Lung (tissue), 12 donors: ENCODE results near the gene PDS5B. TPM values are rescaled to one million over a fixed set of nuclear protein-coding genes. Genes with fewer than 3 reads are reported as not detected.

Experiments used
- ATAC-seq: fragments of 200-7000 bp; cut with Tn5 transposase; one replicate; pipeline ENCODE4 v1.9.1; 2020; ENCODE audit warnings: moderate number of reproducible peaks; ENCODE audit not compliant: insufficient read depth, low FRiP score
- DNase-seq, 3 donors: peaks; one replicate each; pipeline ENCODE4 v3.0.0-alpha.2; 2013 to 2017
- H3K27ac ChIP-seq, 2 donors: one replicate each; pipeline ENCODE4 v1.5.1; 2013; ENCODE audit warnings: mild to moderate bottlenecking in 2 of 2, moderate library complexity in 2 of 2, control low read depth in 1 of 2, inconsistent platforms in 1 of 2, low read depth in 1 of 2, low read length in 1 of 2
- H3K27me3 ChIP-seq, 3 donors: one replicate each; pipeline ENCODE4 v1.5.1; 2013; ENCODE audit warnings: low read length in 2 of 3; ENCODE audit not compliant: control insufficient read depth in 3 of 3, insufficient read depth in 3 of 3
- H3K36me3 ChIP-seq, 4 donors: one replicate each; pipeline ENCODE4 v1.5.1; 2013; ENCODE audit warnings: low read length in 4 of 4, mild to moderate bottlenecking in 1 of 4, moderate library complexity in 1 of 4; ENCODE audit not compliant: control insufficient read depth in 4 of 4, insufficient read depth in 4 of 4
- H3K4me1 ChIP-seq, 5 donors: one replicate each; pipeline ENCODE4 v1.5.1; 2013; ENCODE audit warnings: low read length in 5 of 5, mild to moderate bottlenecking in 2 of 5, moderate library complexity in 1 of 5; ENCODE audit not compliant: control insufficient read depth in 5 of 5, insufficient read depth in 5 of 5
- H3K4me3 ChIP-seq: one replicate; pipeline ENCODE4 v1.5.1; 2013; ENCODE audit warnings: mild to moderate bottlenecking, control low read depth, moderate library complexity
- H3K9ac ChIP-seq, 2 donors: one replicate each; pipeline ENCODE4 v1.5.1; 2013; ENCODE audit warnings: low read length in 2 of 2, control low read depth in 1 of 2; ENCODE audit not compliant: insufficient read depth in 1 of 2
- H3K9me3 ChIP-seq, 4 donors: one replicate each; pipeline ENCODE4 v1.5.1; 2013; ENCODE audit warnings: low read length in 3 of 4, mild to moderate bottlenecking in 1 of 4, moderate library complexity in 1 of 4; ENCODE audit not compliant: control insufficient read depth in 4 of 4, insufficient read depth in 3 of 4
- WGBS, 2 donors: extraction: QIAGEN DNeasy Blood & Tissue Kit; methylation state at CpG; one replicate each; pipeline ENCODE4 v1.1.7; 2013; 5-methylcytosine and 5-hydroxymethylcytosine counted together
- polyA plus RNA-seq, 2 donors: library from polyadenylated mRNA; stranded (reverse); fragments of 200-250 nt; gene quantifications; one replicate each; pipeline ENCODE4 v1.2.1, GENCODE V29; 2013
- total RNA-seq, 2 donors: library from RNA; depleted of rRNA in 1 of 2; stranded (reverse); fragments of >200 nt in 1 of 2; gene quantifications; one replicate each; pipeline ENCODE4 v1.2.1, GENCODE V29; 2014 to 2021
- TF ChIP-seq, protein P1 (sequence below): IDR thresholded peaks from 2 replicates; pipeline ENCODE4 v1.5.1; 2012; ENCODE audit warnings: mild to moderate bottlenecking; ENCODE audit errors: control extremely low read depth, extremely low read depth
- donor health status: control.
- donor health status: control.
- donor health status: Bipolar disorder and iron deficiency.
- donor health status: healthy.
- donor health status: DM: yes; HTN: yes; CAD: no.

The PDS5B gene
- total and polyA plus RNA-seq, 4 donors = 5.3 to 111 (median 19.3) TPM

DNA sequence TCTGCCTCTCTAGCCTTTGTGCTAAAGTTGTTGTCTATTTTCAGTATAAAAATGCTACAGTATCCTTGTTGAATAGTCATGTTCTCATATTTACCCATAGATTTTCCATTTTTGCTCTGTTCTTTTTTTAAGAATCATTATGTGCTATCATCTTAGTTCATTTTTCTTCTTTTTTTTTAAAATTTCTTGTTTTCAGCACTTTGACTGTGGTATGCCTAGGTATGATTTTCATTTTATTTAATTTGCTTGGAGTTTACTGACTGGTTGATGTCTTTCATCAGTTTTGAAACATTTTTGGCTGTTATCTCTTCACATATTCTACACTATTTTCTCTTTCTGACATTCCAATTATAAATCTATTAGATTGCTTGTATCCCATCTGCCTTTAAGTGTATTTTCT is 192.9 kb downstream of the PDS5B start:
- H3K4me1 ChIP-seq = peaks cover 0 to 7% (median 0%) of the 10 kb centered on the region in 5 donors
- no peaks in the 10 kb centered on the region for H3K27me3 ChIP-seq
- DNase-seq = no peak
- no peaks in the 10 kb centered on the region for H3K9me3 ChIP-seq
- TF ChIP-seq, protein P1, sequence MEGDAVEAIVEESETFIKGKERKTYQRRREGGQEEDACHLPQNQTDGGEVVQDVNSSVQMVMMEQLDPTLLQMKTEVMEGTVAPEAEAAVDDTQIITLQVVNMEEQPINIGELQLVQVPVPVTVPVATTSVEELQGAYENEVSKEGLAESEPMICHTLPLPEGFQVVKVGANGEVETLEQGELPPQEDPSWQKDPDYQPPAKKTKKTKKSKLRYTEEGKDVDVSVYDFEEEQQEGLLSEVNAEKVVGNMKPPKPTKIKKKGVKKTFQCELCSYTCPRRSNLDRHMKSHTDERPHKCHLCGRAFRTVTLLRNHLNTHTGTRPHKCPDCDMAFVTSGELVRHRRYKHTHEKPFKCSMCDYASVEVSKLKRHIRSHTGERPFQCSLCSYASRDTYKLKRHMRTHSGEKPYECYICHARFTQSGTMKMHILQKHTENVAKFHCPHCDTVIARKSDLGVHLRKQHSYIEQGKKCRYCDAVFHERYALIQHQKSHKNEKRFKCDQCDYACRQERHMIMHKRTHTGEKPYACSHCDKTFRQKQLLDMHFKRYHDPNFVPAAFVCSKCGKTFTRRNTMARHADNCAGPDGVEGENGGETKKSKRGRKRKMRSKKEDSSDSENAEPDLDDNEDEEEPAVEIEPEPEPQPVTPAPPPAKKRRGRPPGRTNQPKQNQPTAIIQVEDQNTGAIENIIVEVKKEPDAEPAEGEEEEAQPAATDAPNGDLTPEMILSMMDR = no peak
- peaks cover 3 to 17% (median 10%) of the 10 kb centered on the region in 4 donors for H3K36me3 ChIP-seq
- ATAC-seq = no peak
- H3K9ac ChIP-seq = no peak overlapping the region
- no peak overlapping the region for H3K4me3 ChIP-seq
- no peak overlapping the region for H3K27ac ChIP-seq

DNA sequence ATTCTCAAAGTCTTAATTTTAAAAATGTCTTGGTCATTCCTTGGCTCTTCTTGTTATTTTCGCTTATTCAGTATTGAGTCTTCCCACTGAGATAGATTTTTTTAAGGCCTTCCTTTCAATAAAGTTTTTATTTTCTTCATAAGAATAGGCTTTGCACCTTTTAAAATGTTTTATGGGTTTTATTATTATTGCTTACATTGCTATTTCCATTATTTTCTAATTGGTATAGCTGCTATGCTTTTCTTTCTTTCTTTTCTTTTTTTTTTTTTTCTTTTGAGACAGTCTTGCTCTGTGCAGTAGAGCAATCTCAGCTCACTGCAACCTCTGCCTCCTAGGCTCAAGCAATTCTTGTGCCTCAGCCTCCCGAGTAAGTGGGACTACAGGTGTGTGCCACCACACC is 195.7 kb downstream of the PDS5B start:
- WGBS, 2 donors = 96 to 99% methylated on average over 2 of the region's 2 CpGs
- H3K36me3 ChIP-seq = peaks cover 3 to 17% (median 7%) of the 10 kb centered on the region in 4 donors
- no peak overlapping the region for H3K4me3 ChIP-seq
- TF ChIP-seq, protein P1 = no peak
- no peak overlapping the region for H3K27ac ChIP-seq
- ATAC-seq = no peak
- no peaks in the 10 kb centered on the region for H3K9me3 ChIP-seq
- H3K27me3 ChIP-seq = no peaks in the 10 kb centered on the region
- peaks cover 0 to 7% (median 0%) of the 10 kb centered on the region in 5 donors for H3K4me1 ChIP-seq
- DNase-seq = no peak
- no peak overlapping the region for H3K9ac ChIP-seq

DNA sequence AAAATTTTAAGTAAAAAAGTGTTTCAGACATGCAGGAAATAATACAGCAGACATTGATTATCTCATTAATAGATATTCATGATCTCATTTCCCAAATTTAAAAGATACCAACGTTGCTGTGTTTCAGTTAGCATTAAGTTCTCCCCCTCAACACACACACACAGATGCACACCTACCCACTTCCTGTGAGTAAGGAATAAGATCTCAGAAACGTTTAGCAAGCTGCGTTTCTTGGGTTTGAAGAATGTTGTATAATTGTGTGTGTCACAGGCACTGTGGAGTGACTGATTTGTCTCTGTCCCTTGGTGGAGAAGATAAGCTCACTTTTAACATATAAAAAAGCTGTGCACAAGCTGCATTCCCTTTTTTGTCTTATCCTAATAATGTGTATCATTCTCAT is 196.8 kb downstream of the PDS5B start:
- DNase-seq (no peak), ATAC-seq (no peak)
- Histone ChIP-seq H3K4me1 (no peaks in the 10 kb centered on the region), H3K9ac (no peak overlapping the region), H3K36me3 (peaks cover 3 to 17% (median 7%) of the 10 kb centered on the region in 4 donors), H3K4me3 (no peak overlapping the region), H3K27ac (no peak overlapping the region), H3K9me3 (no peaks in the 10 kb centered on the region), H3K27me3 (no peaks in the 10 kb centered on the region)
- WGBS, 2 donors = 14 to 35% methylated on average over 3 of the region's 3 CpGs
- TF ChIP-seq, protein P1 = no peak

DNA sequence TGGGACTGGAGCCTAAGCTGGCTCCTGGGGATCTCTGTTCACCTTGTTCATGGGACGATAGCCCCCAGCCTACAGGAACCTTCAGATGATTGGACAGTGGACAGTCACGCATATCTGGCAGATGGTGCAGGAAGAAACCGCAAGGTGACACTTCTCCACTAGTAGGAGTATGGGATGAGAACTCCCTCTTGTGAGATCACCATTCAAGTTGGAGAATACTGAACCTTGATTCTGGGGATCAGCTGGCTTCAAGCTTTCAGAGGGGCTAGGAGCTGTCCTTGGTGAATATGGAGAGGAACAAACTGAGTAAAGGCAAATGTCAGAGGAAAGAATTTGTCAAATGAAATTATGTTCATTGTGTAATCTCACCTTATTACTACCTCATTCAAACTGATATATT is 204.5 kb downstream of the PDS5B start:
- TF ChIP-seq, protein P1 = no peak
- ATAC-seq = no peak
- H3K4me3 ChIP-seq = no peak overlapping the region
- peaks cover 0 to 2% (median 0%) of the 10 kb centered on the region in 4 donors for H3K36me3 ChIP-seq
- no peak overlapping the region for H3K9ac ChIP-seq
- no peak for DNase-seq
- no peaks in the 10 kb centered on the region for H3K9me3 ChIP-seq
- peaks cover 0 to 2% (median 0%) of the 10 kb centered on the region in 5 donors for H3K4me1 ChIP-seq
- 94 to 97% methylated on average over 3 of the region's 3 CpGs for whole genome bisulfite sequencing, 2 donors
- no peak overlapping the region for H3K27ac ChIP-seq
- H3K27me3 ChIP-seq = no peaks in the 10 kb centered on the region
